ENCODE measurements around the gene LRRC37A2. TPM values are rescaled to one million over a fixed set of nuclear protein-coding genes. Genes with fewer than 3 reads are reported as not detected.
"Not testable (repeated sequence)": the region's sequence is repeated elsewhere in the genome, so short reads cannot be mapped to it uniquely, and the experiment has no call there.

LRRC37A2 gene
- total RNA-seq (2014; rRNA removed; shearing (Covaris generic)): 5.9 and 7.5 TPM in 2 replicates
- polyA plus RNA-seq (2015; cell fraction: cytosol; rRNA removed): 3.6 and 4.8 TPM in 2 replicates
- polyA plus RNA-seq (2015; cell fraction: nucleus; rRNA removed): 36.2 and 39.3 TPM in 2 replicates

DNA sequence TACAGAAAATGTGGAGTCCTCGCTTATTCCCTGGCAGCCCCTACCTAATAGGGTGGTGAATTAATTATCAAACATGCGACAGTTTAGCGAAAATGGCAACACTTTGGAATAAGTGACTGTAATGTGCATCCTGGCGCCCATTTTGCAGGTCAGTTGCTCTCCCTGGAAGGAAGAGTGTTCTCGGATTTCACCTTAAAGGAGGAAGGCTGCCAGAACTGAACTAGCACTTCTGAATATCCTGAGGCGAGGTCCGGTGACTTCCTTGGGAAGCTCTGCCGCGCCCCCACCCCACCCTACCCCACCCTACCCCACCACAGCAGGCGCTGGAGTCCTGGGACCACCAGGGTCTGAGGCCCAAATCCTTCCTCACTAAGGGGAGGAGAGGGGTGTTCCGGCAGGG lies at the start of gene LRRC37A2:
Gene LRRC37A2, plus strand, starts transcription at position 301 of the 400 bp plus-strand sequence. CDS start 245 bp downstream, outside the sequence.
- in situ Hi-C loops (cut with HindIII; ENCODE audit: low pct_unique_long_range_greater_than_20kb, low sequenced_read_pairs); DNase-seq (ENCODE audit: low read depth, low spot score): not testable (repeated sequence)

DNA sequence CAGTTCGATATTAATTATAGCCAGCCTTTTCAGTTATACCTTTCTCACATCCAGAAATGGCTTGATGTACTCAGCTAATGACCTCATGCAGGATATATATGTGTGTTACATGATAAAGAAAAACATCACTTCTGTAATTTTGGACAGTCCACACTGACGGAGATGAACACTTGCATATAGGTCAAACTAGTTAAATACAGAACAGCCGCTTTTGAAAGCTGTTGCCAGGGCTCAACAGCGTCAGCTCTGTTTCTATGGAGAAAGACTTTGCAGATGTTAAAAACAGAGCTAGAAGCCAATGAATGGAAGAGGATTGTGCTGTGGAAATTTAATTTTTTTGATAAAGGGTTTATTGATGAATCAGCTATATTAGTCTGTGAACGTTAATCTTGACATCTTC lies 44.6 kb upstream of the LRRC37A2 start:
- DNase-seq (ENCODE audit: low read depth, low spot score); in situ Hi-C loops (cut with HindIII; ENCODE audit: low pct_unique_long_range_greater_than_20kb, low sequenced_read_pairs): not testable (repeated sequence)

DNA sequence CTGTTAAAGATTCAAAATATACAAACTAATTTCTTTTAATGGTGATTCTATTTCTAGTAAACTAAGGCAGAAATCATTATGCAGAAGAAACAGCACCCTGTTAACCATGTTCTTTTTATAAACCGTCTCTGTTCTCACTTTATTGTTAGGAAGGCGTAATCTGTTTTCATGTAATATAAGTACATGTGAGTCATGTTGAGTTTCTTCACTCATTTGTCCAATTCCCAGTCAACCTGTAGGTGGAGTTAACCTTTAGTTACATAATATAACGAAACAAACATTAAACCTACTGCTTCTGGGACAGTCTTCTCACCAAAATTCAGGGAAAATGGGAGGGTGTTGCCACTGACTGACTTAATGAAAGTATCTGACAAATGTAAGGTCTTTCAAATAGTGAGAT lies 37.8 kb upstream of the LRRC37A2 start:
- in situ Hi-C loops (cut with HindIII; ENCODE audit: low pct_unique_long_range_greater_than_20kb, low sequenced_read_pairs): not testable (repeated sequence)

DNA sequence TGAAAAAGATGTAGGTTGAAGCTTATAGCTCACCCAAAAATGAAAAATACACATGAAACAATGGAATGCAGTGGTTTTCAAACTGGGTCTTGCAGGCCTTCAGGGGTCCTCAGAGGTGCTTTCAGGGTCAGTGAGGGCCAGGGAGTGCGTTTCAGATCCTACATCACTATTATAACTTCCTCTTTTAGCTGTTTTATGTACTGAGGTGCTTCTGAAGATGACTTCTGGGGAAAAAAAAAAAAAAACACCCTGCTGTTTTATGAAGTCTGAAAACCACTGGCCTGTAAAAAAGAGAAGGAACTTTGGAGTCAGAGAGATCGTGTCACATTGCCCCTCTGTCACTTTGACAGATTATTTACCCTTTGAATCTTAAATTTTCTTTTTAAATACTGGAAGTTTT lies 36.7 kb upstream of the LRRC37A2 start:
- in situ Hi-C loops (cut with HindIII; ENCODE audit: low pct_unique_long_range_greater_than_20kb, low sequenced_read_pairs); DNase-seq (ENCODE audit: low read depth, low spot score): not testable (repeated sequence)

More for the DNA sequence above, 37.8 kb upstream of the LRRC37A2 start:
- not testable (repeated sequence) for DNase-seq (ENCODE audit: low read depth, low spot score)

DNA sequence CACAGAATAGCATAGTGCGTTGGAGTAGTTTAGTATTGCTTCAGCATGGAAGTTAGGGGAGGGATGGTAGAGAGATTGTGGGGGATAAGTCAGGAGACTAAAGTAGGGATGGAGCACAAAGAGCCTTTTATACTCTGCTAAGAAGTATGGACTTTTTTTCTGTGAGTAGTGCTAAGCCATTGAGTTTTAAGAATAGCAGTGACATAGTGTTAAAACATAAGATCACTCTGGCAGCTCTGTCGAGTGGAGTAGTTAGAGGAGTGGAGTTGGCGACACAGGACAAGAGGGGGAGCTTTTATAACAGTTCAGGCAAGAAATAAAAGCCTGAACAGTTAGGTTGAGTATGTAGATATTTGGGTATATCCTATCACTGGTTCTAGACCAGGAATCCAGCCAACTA lies 33.4 kb upstream of the LRRC37A2 start:
- DNase-seq (ENCODE audit: low read depth, low spot score); in situ Hi-C loops (cut with HindIII; ENCODE audit: low pct_unique_long_range_greater_than_20kb, low sequenced_read_pairs): not testable (repeated sequence)

DNA sequence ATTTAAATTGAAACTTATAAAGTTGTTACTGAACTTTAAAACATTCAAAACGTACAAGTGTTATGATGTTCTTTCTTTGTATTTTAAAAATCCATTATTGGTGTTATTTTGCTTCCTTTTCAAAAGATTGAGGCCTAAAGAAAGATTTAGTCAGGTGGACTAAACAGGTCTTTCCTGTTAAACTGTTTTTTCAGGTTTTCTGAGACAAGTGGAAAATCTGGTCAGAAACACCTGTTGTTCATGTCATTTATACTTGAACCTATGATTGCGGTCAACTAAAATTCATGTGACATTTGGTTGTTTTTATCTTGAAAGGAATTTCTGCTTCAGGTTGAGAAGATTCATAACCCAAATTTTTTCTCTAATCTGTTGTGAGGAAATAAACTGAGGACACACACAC lies 31.0 kb upstream of the LRRC37A2 start:
- in situ Hi-C loops (cut with HindIII; ENCODE audit: low pct_unique_long_range_greater_than_20kb, low sequenced_read_pairs): not testable (repeated sequence)

DNA sequence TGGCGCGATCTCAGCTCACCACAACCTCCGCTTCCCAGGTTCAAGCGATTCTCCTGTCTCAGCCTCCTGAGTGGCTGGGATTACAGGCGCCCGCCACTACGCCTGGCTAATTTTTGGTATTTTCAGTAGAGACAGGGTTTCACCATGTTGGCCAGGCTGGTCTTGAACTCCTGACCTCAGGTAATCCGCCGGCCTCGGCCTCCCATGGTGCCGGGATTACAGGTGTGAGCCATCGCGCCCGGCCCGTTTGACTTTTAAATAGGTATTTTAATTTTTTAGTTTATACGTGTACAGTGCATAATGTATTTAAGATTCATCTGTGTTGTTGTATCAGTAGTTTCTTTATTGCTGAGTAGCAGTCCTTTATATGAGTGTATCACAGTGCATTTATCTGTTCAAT lies 20.2 kb upstream of the LRRC37A2 start:
- DNase-seq (ENCODE audit: low read depth, low spot score); in situ Hi-C loops (cut with HindIII; ENCODE audit: low pct_unique_long_range_greater_than_20kb, low sequenced_read_pairs): not testable (repeated sequence)

More for the DNA sequence above, 31.0 kb upstream of the LRRC37A2 start:
- not testable (repeated sequence) for DNase-seq (ENCODE audit: low read depth, low spot score)

DNA sequence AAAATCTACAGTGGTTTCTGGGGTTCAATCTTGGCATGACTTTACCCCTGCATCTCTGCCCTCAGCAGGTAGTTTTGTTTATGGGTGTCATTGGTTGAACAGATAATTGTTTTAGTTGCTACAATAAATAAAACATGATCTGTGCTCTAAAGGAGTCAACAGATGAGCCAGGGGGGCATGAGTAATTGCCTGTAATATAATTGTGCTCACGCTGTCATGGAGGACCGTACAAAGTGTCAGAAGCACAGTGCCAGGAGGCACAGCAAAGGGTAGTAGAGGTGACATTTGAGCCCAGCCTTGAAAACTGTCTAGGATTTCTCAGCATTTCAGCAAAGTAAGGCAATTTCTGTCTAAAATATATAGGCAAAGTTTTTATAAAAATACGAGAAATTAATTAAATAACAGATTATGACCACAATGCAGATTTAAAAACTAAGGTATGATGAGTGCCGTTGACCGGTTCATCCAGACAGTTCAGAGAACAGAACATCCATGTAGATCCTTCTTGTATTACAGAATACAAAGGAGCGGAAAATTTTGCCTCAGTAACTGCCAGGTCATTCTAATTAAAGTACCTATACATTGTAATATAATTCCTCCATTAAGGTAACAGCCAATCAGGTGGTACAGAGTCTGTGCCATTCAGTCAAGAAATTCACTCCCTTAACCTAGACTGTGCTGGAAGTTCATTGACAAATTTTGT lies 12.7 kb upstream of the LRRC37A2 start:
- in situ Hi-C loops (cut with HindIII; ENCODE audit: low pct_unique_long_range_greater_than_20kb, low sequenced_read_pairs); DNase-seq (ENCODE audit: low read depth, low spot score): not testable (repeated sequence)

DNA sequence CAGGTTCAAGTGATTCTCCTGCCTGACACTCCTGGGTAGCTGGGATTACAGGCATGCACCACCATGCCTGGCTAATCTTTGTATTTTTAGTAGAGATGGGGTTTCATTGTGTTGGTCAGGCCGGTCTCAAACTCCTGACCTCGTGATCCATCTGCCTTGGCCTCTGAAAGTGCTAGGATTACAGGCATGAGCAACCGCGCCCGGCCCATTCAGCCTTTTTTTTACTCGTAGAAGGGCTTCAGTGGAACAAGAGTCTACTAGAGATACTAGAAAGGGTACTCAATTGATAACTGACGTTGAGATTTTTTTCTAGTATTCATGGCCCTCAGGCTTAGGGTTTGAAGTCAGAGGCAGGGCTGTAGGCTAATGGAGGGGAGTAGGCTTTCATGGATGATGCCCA lies 6.4 kb upstream of the LRRC37A2 start:
- in situ Hi-C loops (cut with HindIII; ENCODE audit: low pct_unique_long_range_greater_than_20kb, low sequenced_read_pairs); DNase-seq (ENCODE audit: low read depth, low spot score): not testable (repeated sequence)

DNA sequence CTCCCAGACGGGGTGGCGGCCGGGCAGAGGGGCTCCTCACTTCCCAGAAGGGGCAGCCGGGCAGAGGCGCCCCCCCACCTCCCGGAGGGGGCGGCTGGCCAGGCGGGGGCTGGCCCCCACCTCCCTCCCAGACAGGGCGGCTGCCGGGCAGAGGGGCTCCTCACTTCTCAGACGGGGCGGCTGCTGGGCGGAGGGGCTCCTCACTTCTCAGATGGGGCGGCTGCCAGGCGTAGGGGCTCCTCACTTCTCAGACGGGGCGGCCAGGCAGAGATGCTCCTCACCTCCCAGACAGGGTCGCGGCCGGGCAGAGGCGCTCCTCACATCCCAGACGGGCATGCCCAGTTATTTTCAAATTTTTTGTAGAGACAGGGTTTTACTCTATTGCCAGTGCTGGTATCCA lies 22.4 kb downstream of the LRRC37A2 start:
- in situ Hi-C loops (cut with HindIII; ENCODE audit: low pct_unique_long_range_greater_than_20kb, low sequenced_read_pairs); DNase-seq (ENCODE audit: low read depth, low spot score): not testable (repeated sequence)

DNA sequence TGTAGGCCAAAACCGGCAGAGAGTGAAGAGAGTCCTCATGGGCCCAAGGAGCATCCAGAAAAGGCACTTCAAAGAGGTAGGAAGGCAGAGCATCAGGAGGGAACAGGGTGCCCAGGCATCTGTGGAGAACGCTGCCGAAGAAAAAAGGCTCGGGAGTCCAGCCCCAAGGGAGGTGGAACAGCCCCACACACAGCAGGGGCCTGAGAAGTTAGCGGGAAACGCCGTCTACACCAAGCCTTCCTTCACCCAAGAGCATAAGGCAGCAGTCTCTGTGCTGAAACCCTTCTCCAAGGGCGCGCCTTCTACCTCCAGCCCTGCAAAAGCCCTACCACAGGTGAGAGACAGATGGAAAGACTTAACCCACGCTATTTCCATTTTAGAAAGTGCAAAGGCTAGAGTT lies 36.3 kb downstream of the LRRC37A2 start:
- in situ Hi-C loops (cut with HindIII; ENCODE audit: low pct_unique_long_range_greater_than_20kb, low sequenced_read_pairs); DNase-seq (ENCODE audit: low read depth, low spot score): not testable (repeated sequence)

DNA sequence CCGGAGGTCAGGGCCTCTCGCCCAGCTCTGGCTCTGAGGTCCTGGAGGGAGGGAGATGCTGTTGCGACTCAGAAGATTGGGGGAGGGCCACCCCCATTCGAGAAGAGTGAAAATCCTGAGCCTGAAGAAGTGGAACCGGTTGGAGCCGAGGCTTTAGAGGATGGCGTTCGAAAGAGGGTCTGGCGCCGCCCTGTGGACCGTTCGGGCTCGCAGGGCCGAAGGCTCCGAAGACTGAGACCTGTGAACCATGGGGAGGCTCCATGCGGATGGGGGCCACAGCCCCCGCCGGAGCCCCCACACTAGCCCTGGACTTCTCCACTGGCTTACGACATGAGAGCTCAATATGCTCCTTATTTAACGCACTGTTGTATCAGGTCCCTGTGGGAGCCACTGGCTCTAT lies 46.9 kb downstream of the LRRC37A2 start:
- DNase-seq (ENCODE audit: low read depth, low spot score); in situ Hi-C loops (cut with HindIII; ENCODE audit: low pct_unique_long_range_greater_than_20kb, low sequenced_read_pairs): not testable (repeated sequence)

DNA sequence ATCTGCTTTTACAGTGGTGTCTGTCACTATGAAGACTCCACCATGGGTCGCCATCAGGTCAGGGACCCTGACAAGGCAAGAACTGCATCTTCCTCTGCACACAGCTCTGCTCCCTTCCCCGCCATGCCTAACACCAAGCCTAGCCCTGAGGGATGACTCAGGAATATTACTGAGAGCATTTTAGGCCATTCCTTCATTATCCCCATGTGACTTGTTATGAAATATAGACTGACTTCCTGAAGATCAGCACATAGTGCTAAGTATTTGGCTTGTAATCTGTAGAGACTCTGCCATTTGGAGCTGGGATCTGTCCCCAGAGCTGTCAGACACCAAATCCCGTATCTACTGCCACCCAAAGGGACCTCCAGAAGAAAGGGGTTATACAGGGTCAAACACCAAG lies 47.8 kb downstream of the LRRC37A2 start:
- DNase-seq (ENCODE audit: low read depth, low spot score); in situ Hi-C loops (cut with HindIII; ENCODE audit: low pct_unique_long_range_greater_than_20kb, low sequenced_read_pairs): not testable (repeated sequence)

DNA sequence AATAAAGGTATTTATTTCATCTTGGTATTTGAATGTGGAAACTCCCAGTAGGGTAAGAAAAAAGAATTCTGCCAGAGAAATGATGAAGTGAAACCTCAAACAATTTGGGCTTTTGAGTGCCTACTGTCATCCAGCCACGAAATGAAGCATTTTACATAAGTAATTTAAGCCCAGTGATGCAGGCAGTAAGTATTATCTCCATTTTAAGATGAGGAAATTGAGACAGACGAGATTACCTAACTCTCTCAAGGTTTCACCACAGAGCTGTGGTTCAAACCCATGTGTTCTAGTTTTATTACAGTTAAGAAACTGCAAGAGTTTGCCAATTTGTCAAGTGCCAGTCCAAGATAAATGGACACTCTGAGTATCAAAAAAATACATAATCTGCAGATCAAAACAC lies 54.0 kb downstream of the LRRC37A2 start:
- in situ Hi-C loops (cut with HindIII; ENCODE audit: low pct_unique_long_range_greater_than_20kb, low sequenced_read_pairs); DNase-seq (ENCODE audit: low read depth, low spot score): not testable (repeated sequence)

DNA sequence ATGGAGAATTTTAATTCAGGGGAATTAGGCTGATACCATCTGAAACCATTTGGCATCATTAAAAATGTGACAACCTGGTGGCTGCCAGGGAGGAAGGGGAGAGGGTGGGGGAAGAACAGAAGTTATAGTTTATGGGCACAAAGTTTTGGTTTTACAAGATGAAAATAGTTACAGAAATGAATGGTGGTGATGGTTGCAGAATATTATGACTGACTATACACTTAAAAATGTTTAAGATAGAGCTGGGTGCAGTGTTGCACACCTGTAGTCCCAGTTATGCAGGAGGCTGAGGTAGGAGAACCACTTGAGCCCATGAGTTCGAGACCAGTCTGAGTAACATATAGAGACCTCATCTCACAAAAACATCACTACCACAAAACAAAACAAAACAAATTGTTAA lies 54.7 kb downstream of the LRRC37A2 start:
- in situ Hi-C loops (cut with HindIII; ENCODE audit: low pct_unique_long_range_greater_than_20kb, low sequenced_read_pairs); DNase-seq (ENCODE audit: low read depth, low spot score): not testable (repeated sequence)

DNA sequence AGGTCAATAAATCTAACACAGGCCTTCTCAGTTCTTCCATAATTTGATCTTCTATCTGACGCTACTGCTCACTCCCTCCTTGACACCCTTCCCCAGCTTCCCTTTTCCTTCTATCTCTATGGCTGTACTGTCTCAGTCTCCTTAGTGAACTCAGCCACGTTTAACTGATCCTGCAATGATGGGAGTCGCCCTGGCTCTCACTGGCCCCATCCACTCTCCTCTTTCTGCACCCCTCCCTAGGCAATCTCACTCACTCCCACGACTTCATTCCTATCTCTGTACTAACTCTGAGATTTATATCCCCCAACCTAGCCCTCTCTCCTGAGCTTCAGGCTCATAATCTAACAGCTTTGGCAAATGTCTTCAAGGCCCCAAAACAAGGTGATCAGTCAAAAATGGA lies 59.5 kb downstream of the LRRC37A2 start:
- DNase-seq (ENCODE audit: low read depth, low spot score); in situ Hi-C loops (cut with HindIII; ENCODE audit: low pct_unique_long_range_greater_than_20kb, low sequenced_read_pairs): not testable (repeated sequence)

DNA sequence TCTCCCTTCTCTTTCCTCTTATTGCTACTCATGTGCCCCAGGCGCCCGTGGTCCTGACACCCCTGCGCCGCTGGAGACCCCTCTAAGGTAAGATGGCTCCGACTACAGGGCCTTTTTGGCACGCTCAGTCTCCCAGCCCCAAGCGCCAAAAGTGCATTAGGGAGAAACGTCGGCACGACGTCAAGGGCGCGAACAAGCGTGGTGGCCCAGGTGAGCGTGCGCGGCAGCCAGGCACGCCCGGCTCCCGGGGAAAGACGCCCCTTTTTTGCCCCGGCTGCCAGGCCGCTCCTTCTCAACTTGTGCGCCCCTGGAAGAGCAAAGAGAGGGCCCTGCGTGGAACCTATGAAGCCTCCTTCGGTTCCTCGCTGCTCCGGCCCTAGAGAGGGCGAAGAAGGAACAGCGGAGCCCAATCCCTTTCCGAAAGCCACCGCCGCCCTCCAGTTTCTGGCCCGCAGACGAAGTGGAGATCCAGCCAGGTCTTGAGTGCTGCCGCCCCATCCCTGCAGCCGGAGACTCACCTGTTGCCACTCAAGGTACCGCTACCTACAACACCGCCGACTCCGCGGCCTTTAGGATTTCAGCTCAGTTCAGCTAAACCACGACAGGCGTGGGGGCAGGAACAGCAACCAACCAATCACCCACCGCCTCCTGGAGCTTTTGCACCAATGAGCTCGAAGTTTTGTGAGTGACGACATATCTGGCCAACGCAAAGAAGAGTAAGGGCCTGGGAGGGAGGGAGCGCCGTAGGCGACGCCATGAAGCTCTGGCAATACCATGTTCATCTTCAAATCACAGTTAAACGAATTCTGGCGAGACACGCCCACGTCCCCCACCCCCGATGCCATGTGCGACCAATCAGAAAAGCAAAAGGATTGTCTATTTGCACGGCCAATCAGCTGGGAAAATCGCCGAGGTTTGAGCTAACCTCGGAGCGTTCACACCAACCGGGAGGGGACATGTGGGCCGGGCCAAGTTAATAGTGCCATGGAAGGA lies 67.1 kb downstream of the LRRC37A2 start, which contains the start of gene ARL17A:
Gene ARL17A, minus strand, starts transcription at position 609 of the 993 bp plus-strand sequence. CDS start 3,369 bp downstream, outside the sequence.
- DNase-seq (ENCODE audit: low read depth, low spot score); in situ Hi-C loops (cut with HindIII; ENCODE audit: low pct_unique_long_range_greater_than_20kb, low sequenced_read_pairs): not testable (repeated sequence)

DNA sequence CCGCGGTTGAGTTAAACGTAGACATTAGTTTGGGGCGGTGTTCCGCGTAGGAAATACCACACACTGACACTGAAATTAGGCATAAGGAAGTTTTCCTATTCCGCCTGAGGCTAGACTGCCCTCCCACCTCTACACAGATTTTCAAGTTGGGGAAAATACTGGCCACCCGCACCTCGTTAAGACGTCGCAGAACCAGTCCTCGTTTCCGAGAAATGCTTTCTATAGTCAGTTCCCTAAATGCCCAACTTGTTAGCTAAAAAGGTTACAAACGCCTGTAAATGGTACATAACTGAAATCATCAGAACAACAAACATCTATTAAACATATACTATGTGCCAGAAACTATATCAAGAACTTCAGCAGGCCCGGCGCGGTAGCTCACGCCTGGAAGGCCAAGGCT lies 67.8 kb downstream of the LRRC37A2 start:
- in situ Hi-C loops (cut with HindIII; ENCODE audit: low pct_unique_long_range_greater_than_20kb, low sequenced_read_pairs); DNase-seq (ENCODE audit: low read depth, low spot score): not testable (repeated sequence)
